IPS-18c (cell line): ENCODE measurements around the gene BORCS8.

Experiments
- H3K4me3 ChIP-seq: 2 replicates; pipeline ENCODE4 v1.7.0; 2013; ENCODE audit warnings: low read depth, mild to moderate bottlenecking, low read length, moderate library complexity; ENCODE audit not compliant: insufficient read depth
- H3K9me3 ChIP-seq: one replicate; pipeline ENCODE4 v1.6.1; 2013; ENCODE audit warnings: mild to moderate bottlenecking, low read length, moderate library complexity; ENCODE audit not compliant: control insufficient read depth, insufficient read depth

Gene BORCS8

DNA sequence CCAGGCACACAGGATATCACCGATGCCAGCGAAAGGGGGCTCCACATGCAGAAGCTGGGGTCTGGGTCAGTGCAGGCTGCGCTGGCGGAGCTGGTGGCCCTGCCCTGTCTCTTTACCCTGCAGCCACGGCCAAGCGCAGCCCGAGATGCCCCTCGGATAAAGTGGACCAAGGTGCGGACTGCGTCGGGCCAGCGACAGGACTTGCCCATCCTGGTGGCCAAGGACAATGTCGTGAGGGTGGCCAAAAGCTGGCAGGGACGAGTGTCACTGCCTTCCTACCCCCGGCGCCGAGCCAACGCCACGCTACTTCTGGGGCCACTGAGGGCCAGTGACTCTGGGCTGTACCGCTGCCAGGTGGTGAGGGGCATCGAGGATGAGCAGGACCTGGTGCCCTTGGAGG, 27.0 kb upstream of the BORCS8 start:
- no peak overlapping the region for H3K4me3 ChIP-seq
- H3K9me3 ChIP-seq, result no peaks in the 10 kb centered on the region

- peaks cover 3% of the 10 kb centered on the region for H3K9me3 ChIP-seq
- H3K4me3 ChIP-seq, result no peak overlapping the region
Measured at GRCh38 chr19:19217099-19217498, 25.1 kb upstream of the BORCS8 start.

GRCh38 chr19:19215792-19216191, 23.8 kb upstream of the BORCS8 start:
- Histone ChIP-seq H3K9me3 (peaks cover 3% of the 10 kb centered on the region), H3K4me3 (no peak overlapping the region)

GRCh38 chr19:19214892-19215291, 22.9 kb upstream of the BORCS8 start:
- Histone ChIP-seq H3K9me3 (peaks cover 3% of the 10 kb centered on the region), H3K4me3 (no peak overlapping the region)

GRCh38 chr19:19214159-19214490, 22.2 kb upstream of the BORCS8 start:
- H3K4me3 ChIP-seq, result no peak overlapping the region
- H3K9me3 ChIP-seq, result peaks cover 3% of the 10 kb centered on the region

DNA sequence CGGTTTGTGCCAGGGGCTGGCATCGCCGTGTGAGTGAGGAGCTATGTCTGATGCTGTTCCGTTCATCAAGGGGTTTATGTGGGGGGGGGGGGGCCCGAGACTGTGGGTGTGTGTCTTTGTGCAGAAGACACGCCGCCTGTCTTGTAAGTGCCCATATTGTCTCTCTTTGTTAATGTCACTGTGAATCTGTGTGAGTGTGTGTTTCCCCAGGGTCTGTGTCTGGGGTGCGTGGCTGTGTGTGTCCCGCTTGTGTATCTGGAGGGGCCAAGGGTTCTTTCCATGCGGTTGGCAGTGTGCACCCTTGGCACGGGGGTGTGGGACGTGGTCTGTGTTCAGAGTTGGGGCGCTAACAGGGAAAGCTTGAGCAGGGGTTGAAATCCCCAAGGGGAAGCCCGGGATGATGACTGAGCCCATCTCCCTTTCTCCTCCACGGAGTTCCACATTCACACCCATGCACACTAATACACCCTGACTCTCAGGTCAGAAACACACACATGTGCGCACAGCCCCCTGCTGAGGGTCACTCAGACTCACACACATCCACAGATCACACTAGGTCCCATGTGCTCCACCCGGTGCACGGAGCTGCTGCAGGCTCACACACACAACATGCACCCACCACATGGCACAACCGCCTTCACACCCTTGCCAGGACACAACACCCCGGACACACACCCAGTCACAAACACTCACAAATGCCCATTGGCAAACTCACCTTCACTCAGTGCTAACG, 21.6 kb upstream of the BORCS8 start:
- Histone ChIP-seq H3K4me3 (no peak overlapping the region), H3K9me3 (peaks cover 3% of the 10 kb centered on the region)

GRCh38 chr19:19212916-19213315, 21.0 kb upstream of the BORCS8 start:
- Histone ChIP-seq H3K9me3 (peaks cover 3% of the 10 kb centered on the region), H3K4me3 (peak overlapping the region; percentile 24; the same call in 1 of the 2 replicates)

- Histone ChIP-seq H3K4me3 (peak within 1 kb of the TSS; percentile 71), H3K9me3 (peaks cover 3% of the 10 kb centered on the region)
Measured at GRCh38 chr19:19211499-19212420, 19.8 kb upstream of the BORCS8 start, which contains the start of gene NCAN. TSS of gene NCAN (plus strand) at chr19:19211958. CDS start at chr19:19216954, 4,996 bp downstream.

GRCh38 chr19:19209372-19209771, 17.4 kb upstream of the BORCS8 start:
- Histone ChIP-seq H3K9me3 (peaks cover 3% of the 10 kb centered on the region), H3K4me3 (no peak overlapping the region)

- peaks cover 3% of the 10 kb centered on the region for H3K9me3 ChIP-seq
- no peak overlapping the region; the same call in 1 of the 2 replicates for H3K4me3 ChIP-seq
Measured at GRCh38 chr19:19207637-19208572, 16.0 kb upstream of the BORCS8 start.

DNA sequence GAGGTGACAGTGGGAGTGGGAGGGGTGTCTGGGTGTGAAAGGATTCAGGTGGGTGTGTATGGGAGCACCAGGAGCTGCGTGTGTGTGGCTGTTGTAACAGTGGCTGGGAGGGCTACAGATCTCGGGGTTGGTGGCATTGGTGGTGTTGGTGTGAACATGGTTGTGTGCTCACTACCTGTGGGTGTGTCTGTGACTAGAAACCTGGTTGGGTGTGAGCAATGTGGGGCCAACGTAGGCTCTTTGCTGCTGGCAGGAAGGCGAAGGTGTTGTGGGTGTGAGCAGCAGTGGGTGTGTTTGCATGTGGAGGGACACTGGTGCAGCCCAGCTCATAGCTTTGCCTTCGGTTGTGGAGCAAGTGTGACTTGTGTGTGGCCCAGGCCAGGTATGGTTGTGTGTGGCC, 15.0 kb upstream of the BORCS8 start:
- no peak overlapping the region for H3K4me3 ChIP-seq
- H3K9me3 ChIP-seq, result no peaks in the 10 kb centered on the region

DNA sequence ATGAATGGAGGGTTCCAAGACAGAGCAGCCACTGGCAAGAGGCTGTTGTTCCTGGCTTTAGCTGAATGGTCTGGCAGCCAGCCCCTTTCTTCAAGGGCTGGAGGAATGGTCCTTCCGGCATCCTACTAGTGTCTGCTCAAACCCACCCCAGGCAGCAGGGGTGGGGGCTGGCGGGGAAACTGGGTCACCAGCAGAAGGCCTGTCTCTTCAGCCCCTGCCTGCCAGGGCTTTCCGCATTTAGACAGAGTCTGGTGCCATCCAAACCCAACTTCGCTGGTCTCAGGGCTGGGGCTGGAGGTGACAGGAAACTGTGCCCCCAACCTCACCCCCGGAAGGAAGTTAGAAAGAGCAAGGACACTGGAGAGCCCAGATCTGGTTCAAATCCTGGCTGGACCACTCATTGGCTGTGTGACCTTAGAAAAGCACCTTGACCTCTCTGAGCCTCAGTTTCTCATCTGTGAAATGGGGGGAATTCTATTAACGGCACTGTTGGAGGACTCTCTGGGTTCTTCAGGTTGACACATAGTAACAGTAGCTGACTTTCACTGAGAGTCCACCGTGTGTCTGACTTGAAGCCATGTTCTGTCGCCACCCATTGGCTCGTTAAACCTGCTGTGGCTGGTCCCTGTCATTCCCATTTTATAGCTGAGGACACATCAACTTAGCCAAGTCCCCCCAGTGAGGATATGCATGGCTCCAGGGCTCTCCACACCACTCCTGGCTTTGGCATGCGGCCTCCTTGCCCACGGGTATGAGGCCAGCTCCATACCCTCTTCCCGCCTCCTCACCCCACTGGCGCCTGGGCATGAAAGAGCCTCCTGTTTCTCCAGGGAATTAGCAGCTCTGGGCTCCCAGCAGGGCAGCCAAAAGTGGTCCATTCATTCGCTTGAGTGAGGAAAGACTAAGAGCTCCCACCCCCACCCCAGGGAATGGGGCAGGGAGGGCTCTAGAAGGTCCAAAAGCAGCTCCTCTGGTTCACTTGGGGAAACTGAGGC, 13.8 kb upstream of the BORCS8 start:
- Histone ChIP-seq H3K4me3 (no peak overlapping the region), H3K9me3 (no peaks in the 10 kb centered on the region)

DNA sequence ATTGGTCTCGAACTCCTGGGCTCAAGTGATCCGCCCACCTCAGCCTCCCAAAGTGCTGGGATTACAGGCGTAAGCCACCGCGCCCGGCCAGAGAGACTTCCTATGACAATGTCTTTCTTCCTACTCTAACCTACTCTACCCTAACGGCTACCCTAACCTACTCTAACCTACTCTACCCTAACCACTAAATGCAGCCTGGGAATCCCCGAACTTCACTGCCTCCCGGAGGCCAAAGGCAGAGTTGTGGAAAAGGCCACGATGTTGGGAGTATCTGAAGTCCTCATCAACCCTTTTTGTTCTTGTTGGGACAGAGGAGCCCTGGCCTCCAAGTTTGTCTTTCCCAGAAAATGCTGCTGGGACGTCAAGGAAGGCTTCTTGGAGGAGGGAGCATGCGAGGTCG, 12.2 kb upstream of the BORCS8 start:
- H3K9me3 ChIP-seq, result no peaks in the 10 kb centered on the region
- no peak overlapping the region for H3K4me3 ChIP-seq

DNA sequence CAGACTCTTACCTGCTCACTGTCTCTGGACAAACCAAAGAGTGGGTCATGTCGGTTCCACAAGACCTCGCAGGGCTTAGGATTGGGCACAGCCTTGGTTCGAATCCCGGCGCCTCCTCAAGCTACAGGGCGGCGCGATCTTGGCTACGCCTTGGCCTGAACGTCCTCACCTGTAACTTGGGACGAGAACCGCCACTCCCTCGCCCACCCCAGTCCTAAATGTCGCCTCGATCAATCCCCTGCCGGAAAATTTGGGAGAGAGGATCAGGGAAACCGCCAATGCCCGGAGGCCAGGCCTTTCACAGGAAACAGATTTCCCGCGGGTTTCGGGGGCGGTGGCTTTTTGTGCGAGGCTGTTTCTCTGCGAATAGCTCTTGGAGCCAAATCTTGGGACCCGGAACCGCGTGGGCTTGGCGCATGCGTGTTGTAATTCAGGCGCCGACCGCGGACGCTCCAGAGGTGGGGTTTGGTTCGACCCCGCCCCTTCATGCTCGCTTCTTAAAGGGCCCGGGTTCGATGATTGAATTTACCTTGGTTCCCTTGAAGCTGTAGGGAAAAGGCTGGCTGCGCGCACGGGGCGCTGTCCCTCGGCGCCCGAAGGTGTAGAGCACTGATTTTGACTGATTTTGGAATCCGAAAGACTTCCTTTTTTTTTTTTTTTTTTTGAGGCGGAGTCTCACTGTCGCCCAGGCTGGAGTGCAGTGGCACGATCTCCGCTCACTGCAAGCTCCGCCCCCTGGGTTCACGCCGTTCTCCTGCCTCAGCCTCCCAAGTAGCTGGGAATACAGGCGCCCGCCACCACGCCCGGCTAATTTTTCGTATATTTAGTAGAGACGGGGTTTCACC, 11.3 kb upstream of the BORCS8 start, which contains the start of gene NR2C2AP:
TSS of gene NR2C2AP (minus strand) at position 403 of the 845 bp plus-strand sequence. CDS start at position 49, 354 bp downstream.
- Histone ChIP-seq H3K9me3 (no peaks in the 10 kb centered on the region), H3K4me3 (peak within 1 kb of the TSS; percentile 85)

DNA sequence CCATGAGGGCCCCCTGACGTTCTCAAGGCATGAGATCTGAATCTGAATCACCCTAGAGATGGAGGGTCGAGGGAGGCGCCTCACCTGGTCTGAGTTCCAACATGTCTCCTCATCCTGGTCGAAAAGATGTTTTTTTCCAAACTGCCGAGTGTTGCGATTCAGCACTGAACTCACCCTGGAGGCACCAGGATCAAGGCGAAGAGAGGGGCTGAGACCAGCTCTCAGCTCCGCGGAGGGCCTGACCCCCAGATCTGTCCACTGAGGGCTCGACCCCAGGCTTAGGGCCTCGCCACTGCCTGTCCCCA, 10.7 kb upstream of the BORCS8 start:
- H3K4me3 ChIP-seq, result peak overlapping the region; percentile 85
- no peaks in the 10 kb centered on the region for H3K9me3 ChIP-seq
